Measurements from ENCODE around the gene C17orf75.
A peak's percentile ranks its signal among the peaks of the same experiment; 100 is the strongest.
"Not testable (repeated sequence)": the region's sequence is repeated elsewhere in the genome, so short reads cannot be mapped to it uniquely, and the experiment has no call there.

C17orf75 gene

DNA sequence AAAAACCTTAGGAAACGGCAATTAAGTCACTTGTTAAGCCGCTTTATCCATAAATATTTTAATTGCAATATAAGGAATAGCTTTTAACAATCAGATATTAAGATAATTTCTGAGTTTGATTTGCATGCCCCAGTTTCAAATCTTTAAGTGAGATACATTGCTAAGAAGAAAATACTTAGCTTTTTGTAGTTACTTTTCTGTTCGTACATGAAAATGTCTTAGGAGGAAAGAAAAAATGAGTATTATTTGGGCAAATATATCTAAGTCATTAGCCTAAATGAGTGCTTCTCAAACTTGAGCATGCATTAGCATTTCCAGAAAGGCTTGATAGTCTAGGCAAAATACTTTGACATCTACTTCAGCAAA is 14.4 kb upstream of the C17orf75 start:
- no peak for DNase-seq (ENCODE audit: low read depth, low spot score)
- ChIA-PET POLR2A (interaction anchor here (0.6 kb wide), 1 partner anchor 181 kb away, joined by 3 read pairs; no protein-coding TSS in a partner anchor), CTCF (interaction anchor here (1.3 to 1.4 kb wide), 2 partner anchors 16 to 88 kb away, joined by 3 read pairs; partner anchors contain the start of gene PSMD11)
- TF ChIP-seq, protein P1, sequence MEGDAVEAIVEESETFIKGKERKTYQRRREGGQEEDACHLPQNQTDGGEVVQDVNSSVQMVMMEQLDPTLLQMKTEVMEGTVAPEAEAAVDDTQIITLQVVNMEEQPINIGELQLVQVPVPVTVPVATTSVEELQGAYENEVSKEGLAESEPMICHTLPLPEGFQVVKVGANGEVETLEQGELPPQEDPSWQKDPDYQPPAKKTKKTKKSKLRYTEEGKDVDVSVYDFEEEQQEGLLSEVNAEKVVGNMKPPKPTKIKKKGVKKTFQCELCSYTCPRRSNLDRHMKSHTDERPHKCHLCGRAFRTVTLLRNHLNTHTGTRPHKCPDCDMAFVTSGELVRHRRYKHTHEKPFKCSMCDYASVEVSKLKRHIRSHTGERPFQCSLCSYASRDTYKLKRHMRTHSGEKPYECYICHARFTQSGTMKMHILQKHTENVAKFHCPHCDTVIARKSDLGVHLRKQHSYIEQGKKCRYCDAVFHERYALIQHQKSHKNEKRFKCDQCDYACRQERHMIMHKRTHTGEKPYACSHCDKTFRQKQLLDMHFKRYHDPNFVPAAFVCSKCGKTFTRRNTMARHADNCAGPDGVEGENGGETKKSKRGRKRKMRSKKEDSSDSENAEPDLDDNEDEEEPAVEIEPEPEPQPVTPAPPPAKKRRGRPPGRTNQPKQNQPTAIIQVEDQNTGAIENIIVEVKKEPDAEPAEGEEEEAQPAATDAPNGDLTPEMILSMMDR (IDR thresholded peaks at IDR 0.05; ENCODE audit: insufficient read depth, low read length, missing control alignments) = no peak
- H3K4me3 ChIP-seq (ENCODE audit: low read depth, low read length) = no peak overlapping the region

DNA sequence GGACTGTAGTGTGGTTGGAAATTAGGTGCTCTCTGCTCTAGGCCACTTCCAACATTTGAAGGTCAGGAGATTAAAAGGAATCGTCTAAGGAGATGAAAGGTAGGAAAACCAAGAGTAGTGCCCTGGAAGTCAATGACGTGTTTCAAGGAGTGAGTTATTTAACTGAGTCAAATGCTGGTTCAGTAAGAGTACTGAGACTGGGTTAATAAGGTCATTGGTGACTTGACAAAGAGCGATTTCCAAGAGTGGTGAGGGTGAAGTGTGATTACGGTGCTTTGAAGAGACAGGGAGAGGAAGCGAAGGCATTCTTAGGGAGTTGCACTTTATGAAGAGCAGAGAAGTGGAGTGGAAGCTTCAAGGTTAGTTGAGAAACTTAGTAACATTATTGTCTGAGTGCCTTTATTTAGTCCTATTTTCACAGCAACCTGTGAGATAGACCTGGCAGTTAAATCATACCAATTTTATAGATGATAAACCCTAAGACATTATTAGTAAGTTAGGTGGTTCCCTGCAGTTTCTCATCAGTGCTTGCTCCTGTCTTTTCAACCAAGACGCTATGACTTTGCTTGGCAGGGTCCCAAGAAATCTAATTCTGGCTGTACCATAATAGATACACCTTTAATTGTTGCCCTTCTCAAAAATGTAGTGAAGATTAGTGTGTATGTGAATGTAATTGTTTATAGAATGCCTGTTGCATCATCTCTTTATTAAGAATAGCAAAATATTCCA is 13.8 kb upstream of the C17orf75 start:
- H3K4me3 ChIP-seq (ENCODE audit: low read depth, low read length) = no peak overlapping the region
- POLR2A ChIA-PET = interaction anchor here (0.6 kb wide), 1 partner anchor 181 kb away, joined by 3 read pairs; no protein-coding TSS in a partner anchor
- TF ChIP-seq, protein P1 (IDR thresholded peaks at IDR 0.05; ENCODE audit: insufficient read depth, low read length, missing control alignments) = no peak
- DNase-seq (ENCODE audit: low read depth, low spot score) = no peak
- CTCF ChIA-PET = interaction anchor here (0.8 to 1.4 kb wide), 3 partner anchors 16 to 92 kb away, joined by 3 read pairs; partner anchors contain the start of gene PSMD11

- POLR2A ChIA-PET = not testable (repeated sequence)
- peak overlapping the region; percentile 36 for H3K4me3 ChIP-seq (ENCODE audit: low read depth, low read length)
Measured at GRCh38 chr17:32352734-32353133, 10.8 kb upstream of the C17orf75 start.

DNA sequence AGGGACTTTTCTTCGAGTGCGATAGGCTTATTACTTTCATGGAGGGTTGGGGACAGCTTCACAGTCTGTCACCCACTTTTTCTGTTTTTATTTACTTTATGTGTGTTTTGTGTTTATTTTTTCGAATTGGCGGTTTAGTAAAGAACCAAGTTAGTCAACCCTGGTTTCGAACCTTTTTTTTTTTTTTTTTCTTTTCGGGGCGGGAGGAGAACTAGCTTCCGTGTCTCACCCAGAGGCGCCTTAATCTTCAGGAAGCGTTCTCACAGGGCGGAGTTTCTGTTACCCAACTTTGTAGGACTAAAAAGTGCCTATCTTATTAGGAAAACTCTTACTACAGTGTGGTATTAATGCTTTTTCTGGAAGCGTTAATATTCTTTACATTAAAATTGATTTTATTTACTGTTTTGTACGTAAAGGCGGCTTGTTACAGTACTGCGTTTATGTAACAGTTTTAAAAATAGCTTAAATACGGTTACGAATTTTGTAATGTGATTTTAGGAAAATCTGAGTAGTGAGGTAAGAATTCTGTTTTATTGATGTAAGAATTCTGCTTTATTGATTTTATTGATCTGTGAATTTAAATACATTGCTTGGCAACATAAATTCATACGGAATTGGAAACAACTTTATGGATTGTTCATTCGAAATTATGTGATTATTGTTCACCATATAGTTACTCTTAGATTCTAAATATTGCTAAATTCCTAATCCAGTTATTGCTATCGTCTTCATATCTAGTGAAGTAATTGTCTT is 8.9 kb upstream of the C17orf75 start:
- ChIA-PET POLR2A (interaction anchor here (0.8 to 1.0 kb wide), 2 partner anchors 9 to 15 kb away, joined by 3 to 8 read pairs; no protein-coding TSS in a partner anchor), CTCF (interaction anchor here (1.2 to 2.0 kb wide), 3 partner anchors 18 to 98 kb away, joined by 3 to 8 read pairs (median 3); no protein-coding TSS in a partner anchor)
- no peak for DNase-seq (ENCODE audit: low read depth, low spot score)
- peak overlapping the region; percentile 88 for H3K4me3 ChIP-seq (ENCODE audit: low read depth, low read length)
- TF ChIP-seq, protein P1 (IDR thresholded peaks at IDR 0.05; ENCODE audit: insufficient read depth, low read length, missing control alignments) = no peak

More at GRCh38 chr17:32352734-32353133, 10.8 kb upstream of the C17orf75 start:
- DNase-seq (ENCODE audit: low read depth, low spot score); CTCF ChIA-PET: not testable (repeated sequence)

DNA sequence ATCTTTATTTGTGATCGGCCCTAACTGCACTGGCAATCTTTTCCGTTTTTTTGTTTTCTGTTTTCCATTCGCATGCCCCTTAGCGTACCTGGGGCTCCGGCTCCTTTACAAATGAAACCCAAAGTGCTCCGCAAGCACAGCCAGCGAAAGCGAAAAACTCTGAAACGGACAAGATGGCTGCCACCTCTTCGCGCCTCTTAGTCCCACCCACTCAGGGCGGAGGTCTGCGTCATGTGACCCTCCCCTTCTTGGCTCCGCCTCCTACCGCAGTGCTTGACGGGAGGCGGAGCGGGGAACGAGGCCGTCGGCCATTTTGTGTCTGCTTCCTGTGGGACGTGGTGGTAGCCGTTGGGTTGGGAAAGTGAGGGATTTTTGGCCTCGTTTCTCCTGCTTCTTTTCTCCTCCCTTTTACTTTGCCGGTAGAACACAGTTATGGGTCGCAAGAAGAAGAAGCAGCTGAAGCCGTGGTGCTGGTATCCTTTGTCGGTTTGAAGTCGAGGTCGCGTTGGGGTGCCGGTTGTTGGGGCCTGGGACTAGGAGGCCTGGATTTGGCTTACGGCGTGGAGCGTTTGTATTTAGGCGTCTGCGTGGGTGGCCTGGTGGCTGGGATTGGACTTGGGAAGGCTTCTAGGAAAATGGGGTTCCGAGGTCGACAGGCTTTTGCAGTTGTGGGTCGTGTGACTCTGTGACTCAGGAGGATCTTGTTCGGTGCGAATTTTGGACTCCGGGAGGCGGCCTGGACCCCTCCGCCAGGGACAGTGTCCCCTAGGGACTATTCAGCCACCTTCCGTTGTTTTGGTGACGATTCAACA is 8.1 kb upstream of the C17orf75 start, which contains the start of gene ZNF207:
Gene ZNF207 (plus strand): TSS at position 304 of the 812 bp plus-strand sequence. CDS start 129 bp downstream, at position 433.
- TF ChIP-seq, protein P1 (IDR thresholded peaks at IDR 0.05; ENCODE audit: insufficient read depth, low read length, missing control alignments) = no peak
- peak; percentile 75 for DNase-seq (ENCODE audit: low read depth, low spot score)
- ChIA-PET POLR2A (interaction anchor here (1.0 kb wide), 1 partner anchor 8 kb away, joined by 8 read pairs; no protein-coding TSS in a partner anchor), CTCF (interaction anchor here (1.5 to 2.0 kb wide), 2 partner anchors 24 to 97 kb away, joined by 3 to 8 read pairs; no protein-coding TSS in a partner anchor)
- H3K4me3 ChIP-seq (ENCODE audit: low read depth, low read length) = peak within 1 kb of the TSS; percentile 88

- ChIA-PET POLR2A (no interaction called here), CTCF (interaction anchor here (1.4 to 2.0 kb wide), 2 partner anchors 10 to 30 kb away, joined by 4 to 6 read pairs; no protein-coding TSS in a partner anchor)
- peak overlapping the region; percentile 88 for H3K4me3 ChIP-seq (ENCODE audit: low read depth, low read length)
- TF ChIP-seq, protein P1 (IDR thresholded peaks at IDR 0.05; ENCODE audit: insufficient read depth, low read length, missing control alignments) = no peak
- DNase-seq (ENCODE audit: low read depth, low spot score) = no peak
Measured at GRCh38 chr17:32349503-32349853, 7.5 kb upstream of the C17orf75 start.

Data from AG04449 (cell line).